Memory B cell (primary cell): ENCODE data around the gene DNAH10.

ENCODE experiments used
- ATAC-seq: fragments of 150-1000 bp; cut with Tn5 transposase; 2 replicates; pipeline ENCODE4 v1.10.0; 2021; ENCODE audit warnings: low read depth, mild to moderate bottlenecking, moderate library complexity
- DNase-seq, 2 donors: peaks; one replicate each; pipeline ENCODE4 v3.0.0; 2022; ENCODE audit warnings: low spot score in 2 of 2
- H3K27ac Mint-ChIP-seq: one replicate; pipeline ENCODE4 v1.8.0; 2022; ENCODE audit warnings: mild to moderate bottlenecking, moderate library complexity, mixed read lengths
- H3K27me3 Mint-ChIP-seq: one replicate; pipeline ENCODE4 v1.8.0; 2022; ENCODE audit warnings: mixed read lengths
- H3K36me3 Mint-ChIP-seq: one replicate; pipeline ENCODE4 v1.8.0; 2022; ENCODE audit warnings: mild to moderate bottlenecking, mixed read lengths
- H3K4me1 Mint-ChIP-seq: one replicate; pipeline ENCODE4 v1.8.0; 2022; ENCODE audit warnings: mixed read lengths
- H3K4me3 Mint-ChIP-seq: one replicate; pipeline ENCODE4 v1.8.0; 2022; ENCODE audit warnings: mild to moderate bottlenecking, moderate library complexity, mixed read lengths
- H3K9me3 Mint-ChIP-seq: one replicate; pipeline ENCODE4 v1.8.0; 2022; ENCODE audit warnings: mixed read lengths

DNAH10 gene, protein sequence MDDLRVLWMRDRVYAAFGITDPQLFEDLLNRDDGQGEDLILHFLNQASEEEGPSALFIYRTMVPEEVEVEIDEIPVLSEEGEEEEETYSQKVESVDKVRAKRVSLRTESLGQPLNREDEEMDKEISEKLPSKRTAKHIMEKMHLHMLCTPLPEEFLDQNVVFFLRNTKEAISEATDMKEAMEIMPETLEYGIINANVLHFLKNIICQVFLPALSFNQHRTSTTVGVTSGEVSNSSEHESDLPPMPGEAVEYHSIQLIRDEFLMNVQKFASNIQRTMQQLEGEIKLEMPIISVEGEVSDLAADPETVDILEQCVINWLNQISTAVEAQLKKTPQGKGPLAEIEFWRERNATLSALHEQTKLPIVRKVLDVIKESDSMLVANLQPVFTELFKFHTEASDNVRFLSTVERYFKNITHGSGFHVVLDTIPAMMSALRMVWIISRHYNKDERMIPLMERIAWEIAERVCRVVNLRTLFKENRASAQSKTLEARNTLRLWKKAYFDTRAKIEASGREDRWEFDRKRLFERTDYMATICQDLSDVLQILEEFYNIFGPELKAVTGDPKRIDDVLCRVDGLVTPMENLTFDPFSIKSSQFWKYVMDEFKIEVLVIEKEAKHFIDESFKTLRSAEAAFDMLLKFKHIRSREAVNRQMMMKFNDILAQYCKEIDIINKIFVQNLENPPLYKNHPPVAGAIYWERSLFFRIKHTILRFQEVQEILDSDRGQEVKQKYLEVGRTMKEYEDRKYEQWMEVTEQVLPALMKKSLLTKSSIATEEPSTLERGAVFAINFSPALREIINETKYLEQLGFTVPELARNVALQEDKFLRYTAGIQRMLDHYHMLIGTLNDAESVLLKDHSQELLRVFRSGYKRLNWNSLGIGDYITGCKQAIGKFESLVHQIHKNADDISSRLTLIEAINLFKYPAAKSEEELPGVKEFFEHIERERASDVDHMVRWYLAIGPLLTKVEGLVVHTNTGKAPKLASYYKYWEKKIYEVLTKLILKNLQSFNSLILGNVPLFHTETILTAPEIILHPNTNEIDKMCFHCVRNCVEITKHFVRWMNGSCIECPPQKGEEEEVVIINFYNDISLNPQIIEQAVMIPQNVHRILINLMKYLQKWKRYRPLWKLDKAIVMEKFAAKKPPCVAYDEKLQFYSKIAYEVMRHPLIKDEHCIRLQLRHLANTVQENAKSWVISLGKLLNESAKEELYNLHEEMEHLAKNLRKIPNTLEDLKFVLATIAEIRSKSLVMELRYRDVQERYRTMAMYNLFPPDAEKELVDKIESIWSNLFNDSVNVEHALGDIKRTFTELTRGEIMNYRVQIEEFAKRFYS (N-terminal part only)

GRCh38 chr12:123761841-123762714 is at the start of gene DNAH10:
Gene DNAH10, plus strand, starts transcription at chr12:123762301. Its CDS starts 36 bp downstream, at chr12:123762337.
- no peaks in the 10 kb centered on the region for H3K27me3 Mint-ChIP-seq
- no peaks in the 10 kb centered on the region for H3K4me1 Mint-ChIP-seq
- H3K9me3 Mint-ChIP-seq: no peaks in the 10 kb centered on the region
- peaks cover 4% of the 10 kb centered on the region for H3K36me3 Mint-ChIP-seq
- no peak within 1 kb of the TSS for H3K27ac Mint-ChIP-seq
- peak; percentile 22 to 60 for DNase-seq
- peak; percentile 80 for ATAC-seq
- H3K4me3 Mint-ChIP-seq: peak within 1 kb of the TSS; percentile 88

DNA sequence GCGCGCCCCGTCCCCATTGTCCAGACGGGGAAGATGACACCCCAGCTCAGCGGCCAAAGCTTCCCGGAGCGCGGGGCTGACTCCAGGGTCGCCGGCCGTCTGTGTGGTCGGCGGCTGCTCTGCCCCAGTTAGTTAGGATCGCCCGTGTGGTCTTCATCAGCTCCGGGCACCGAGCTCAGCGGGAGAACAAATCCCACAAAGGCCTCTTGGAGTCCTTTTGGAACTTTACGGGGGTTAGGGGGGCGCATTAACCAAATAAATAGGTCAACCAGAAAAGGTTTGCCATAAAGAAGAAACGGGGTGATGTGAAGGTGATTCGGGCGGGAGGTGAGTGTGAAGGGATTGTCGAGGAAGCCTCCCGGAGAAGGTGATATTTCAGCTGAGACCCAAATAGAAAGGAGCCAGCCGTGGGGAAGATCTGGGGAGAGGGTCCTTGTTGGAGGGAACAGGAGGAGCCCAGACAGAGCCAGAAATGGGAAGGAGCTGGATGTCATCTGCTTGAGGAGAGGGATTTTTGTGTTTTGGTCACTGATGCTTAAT is 49.3 kb upstream of the DNAH10 start:
- H3K4me3 Mint-ChIP-seq: peak overlapping the region; percentile 68
- H3K4me1 Mint-ChIP-seq: peaks cover 20% of the 10 kb centered on the region
- H3K36me3 Mint-ChIP-seq: no peaks in the 10 kb centered on the region
- H3K27me3 Mint-ChIP-seq: no peaks in the 10 kb centered on the region
- ATAC-seq: no peak
- DNase-seq: no peak
- H3K9me3 Mint-ChIP-seq: no peaks in the 10 kb centered on the region
- H3K27ac Mint-ChIP-seq: peak overlapping the region; percentile 36

DNA sequence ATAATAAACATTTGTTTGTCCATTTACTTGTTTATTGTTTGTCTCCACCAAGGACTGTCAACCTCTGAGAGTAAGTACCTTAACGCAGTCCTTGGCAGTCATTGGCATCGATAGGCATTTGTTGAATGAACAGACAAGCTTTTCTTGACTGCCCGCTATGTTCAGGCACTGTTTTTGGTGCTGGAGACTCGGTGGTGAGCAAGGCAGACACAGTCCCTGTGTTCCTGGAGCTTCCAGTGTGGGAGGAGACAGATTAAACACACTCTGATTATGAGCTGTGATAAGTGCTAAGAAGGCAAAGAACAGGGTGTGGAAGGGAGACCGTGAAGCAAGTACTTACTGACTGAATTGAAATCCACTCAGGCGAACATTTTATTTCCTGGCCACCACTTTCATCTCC is 48.7 kb upstream of the DNAH10 start:
- no peaks in the 10 kb centered on the region for H3K36me3 Mint-ChIP-seq
- H3K4me3 Mint-ChIP-seq: peak overlapping the region; percentile 68
- DNase-seq (no peak), ATAC-seq (no peak)
- H3K4me1 Mint-ChIP-seq: peaks cover 20% of the 10 kb centered on the region
- H3K9me3 Mint-ChIP-seq: no peaks in the 10 kb centered on the region
- peak overlapping the region; percentile 36 for H3K27ac Mint-ChIP-seq
- H3K27me3 Mint-ChIP-seq: no peaks in the 10 kb centered on the region

DNA sequence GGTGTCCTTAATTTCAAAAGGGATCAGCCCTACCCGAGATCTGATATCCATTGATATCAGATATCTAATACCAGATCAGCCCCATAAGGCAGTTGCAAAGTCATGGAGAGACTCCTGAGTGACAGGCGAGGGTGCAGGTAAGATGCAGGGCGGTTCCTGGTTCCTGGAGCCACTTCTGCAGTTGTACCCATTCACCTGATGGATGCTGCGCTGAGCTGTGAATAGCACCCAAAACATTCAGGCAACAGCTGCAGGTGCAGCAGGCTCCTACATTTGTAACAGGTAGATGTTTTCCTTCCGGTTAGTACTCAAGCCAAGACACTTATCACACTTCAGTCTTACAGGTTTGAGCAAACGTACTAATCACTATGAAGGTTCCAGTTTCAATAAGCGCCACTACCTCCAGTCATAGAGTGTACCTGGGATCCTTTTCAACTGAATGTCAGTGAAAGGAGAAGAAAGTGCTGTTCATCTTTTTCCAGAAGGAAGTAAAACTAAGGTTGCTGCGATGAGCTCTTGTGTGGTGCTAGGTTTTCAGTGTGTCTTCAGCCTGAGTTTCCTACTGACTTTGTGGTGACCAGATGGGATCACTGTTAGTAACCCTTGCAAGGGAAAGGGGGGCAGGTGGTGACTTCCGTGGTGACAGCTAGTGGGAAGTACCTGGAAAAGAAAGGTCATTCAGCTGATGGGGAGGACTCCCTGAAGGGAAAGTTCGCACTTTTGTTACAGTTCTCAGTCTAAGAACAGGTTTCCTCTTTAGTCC is 48.1 kb upstream of the DNAH10 start:
- Mint-ChIP-seq H3K9me3 (no peaks in the 10 kb centered on the region), H3K4me3 (peak overlapping the region; percentile 68), H3K27me3 (no peaks in the 10 kb centered on the region), H3K4me1 (peaks cover 20% of the 10 kb centered on the region), H3K27ac (peak overlapping the region; percentile 57), H3K36me3 (no peaks in the 10 kb centered on the region)
- ATAC-seq (peak; percentile 17), DNase-seq (no peak)

- no peaks in the 10 kb centered on the region for H3K27me3 Mint-ChIP-seq
- no peaks in the 10 kb centered on the region for H3K36me3 Mint-ChIP-seq
- no peaks in the 10 kb centered on the region for H3K9me3 Mint-ChIP-seq
- H3K4me1 Mint-ChIP-seq: peaks cover 20% of the 10 kb centered on the region
- no peak overlapping the region for H3K4me3 Mint-ChIP-seq
- ATAC-seq (no peak), DNase-seq (no peak)
- H3K27ac Mint-ChIP-seq: no peak overlapping the region
These were observed 46.9 kb upstream of the DNAH10 start for GRCh38 chr12:123715195-123715594.

DNA sequence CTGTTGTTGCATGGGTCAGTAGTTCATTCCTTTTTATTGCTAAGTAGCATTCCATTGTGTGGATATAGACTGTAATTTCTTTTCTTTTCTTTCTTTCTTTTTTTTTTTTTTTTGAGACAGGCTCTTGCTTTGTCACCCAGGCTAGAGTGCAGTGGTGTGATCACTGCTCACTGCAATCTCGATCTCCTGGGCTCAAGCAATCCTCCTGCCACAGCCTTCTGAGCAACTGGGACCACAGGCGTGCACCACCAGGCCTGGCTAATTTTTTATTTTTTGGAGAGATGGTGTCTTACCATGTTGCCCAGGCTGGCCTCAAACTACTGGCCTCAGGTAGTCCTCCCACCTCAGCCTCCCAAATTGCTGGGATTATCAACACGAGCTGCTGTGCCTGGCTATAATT is 44.8 kb upstream of the DNAH10 start:
- no peaks in the 10 kb centered on the region for H3K36me3 Mint-ChIP-seq
- no peaks in the 10 kb centered on the region for H3K9me3 Mint-ChIP-seq
- peaks cover 16% of the 10 kb centered on the region for H3K4me1 Mint-ChIP-seq
- no peak overlapping the region for H3K4me3 Mint-ChIP-seq
- H3K27ac Mint-ChIP-seq: peak overlapping the region; percentile 23
- ATAC-seq: no peak
- no peaks in the 10 kb centered on the region for H3K27me3 Mint-ChIP-seq
- no peak for DNase-seq

DNA sequence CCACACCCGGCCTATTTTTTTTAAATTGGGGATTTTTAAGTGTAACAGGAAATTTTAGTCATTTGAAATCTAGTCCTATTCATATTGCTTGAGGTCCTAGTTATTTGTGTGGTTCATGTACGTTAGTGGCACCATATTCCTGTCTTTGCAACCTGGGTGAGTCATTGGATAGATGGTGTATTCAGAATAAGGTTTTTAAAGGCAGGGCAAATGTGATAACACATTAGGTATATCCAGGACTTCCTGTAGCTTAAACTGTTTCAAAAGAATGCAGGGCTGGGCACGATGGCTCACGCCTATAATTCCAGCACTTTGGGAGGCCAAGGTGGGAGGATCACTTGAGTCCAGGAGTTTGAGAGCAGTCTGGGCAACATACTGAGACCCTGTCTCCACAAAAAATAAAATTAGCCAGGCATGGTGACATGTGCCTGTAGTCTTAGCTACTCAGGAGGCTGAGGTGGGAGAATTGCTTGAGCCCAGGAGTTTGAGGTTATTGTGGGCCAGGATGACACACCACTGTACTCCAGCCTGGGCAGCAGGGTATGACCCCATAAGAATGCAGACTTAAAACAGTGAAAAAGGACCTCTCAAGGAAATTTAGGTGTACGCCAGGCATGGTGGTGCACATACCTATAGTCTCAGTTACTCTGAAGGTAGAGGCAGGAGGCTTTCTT is 41.8 kb upstream of the DNAH10 start:
- H3K27ac Mint-ChIP-seq: no peak overlapping the region
- no peak overlapping the region for H3K4me3 Mint-ChIP-seq
- DNase-seq (no peak), ATAC-seq (no peak)
- peaks cover 2% of the 10 kb centered on the region for H3K4me1 Mint-ChIP-seq
- H3K27me3 Mint-ChIP-seq: no peaks in the 10 kb centered on the region
- no peaks in the 10 kb centered on the region for H3K36me3 Mint-ChIP-seq
- no peaks in the 10 kb centered on the region for H3K9me3 Mint-ChIP-seq

GRCh38 chr12:123721245-123721644 is 40.9 kb upstream of the DNAH10 start:
- Mint-ChIP-seq H3K36me3 (peaks cover 2% of the 10 kb centered on the region), H3K4me1 (peaks cover 2% of the 10 kb centered on the region), H3K9me3 (no peaks in the 10 kb centered on the region), H3K4me3 (no peak overlapping the region), H3K27ac (no peak overlapping the region), H3K27me3 (no peaks in the 10 kb centered on the region)
- DNase-seq (no peak), ATAC-seq (no peak)

DNA sequence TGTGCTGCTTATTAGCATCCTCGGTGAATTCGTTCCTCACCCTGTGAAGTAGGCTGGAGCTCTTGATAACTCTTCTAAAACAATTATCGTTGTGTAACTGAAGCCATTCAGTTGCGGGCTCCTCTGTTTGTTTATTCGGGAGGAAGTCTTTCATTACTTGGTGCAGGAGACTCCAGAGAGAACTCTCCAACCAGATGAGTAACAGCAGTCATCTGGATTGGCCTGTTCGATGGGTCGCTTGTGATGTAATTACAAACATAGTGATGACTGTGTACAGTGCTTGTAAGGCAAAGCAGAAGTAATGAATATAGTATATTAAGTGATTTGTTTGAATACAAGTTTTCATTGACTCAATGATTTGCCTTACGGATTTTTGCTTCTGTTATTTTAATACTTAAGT is 39.1 kb upstream of the DNAH10 start:
- no peak overlapping the region for H3K4me3 Mint-ChIP-seq
- no peaks in the 10 kb centered on the region for H3K27me3 Mint-ChIP-seq
- H3K27ac Mint-ChIP-seq: peak overlapping the region; percentile 20
- H3K9me3 Mint-ChIP-seq: no peaks in the 10 kb centered on the region
- peaks cover 8% of the 10 kb centered on the region for H3K36me3 Mint-ChIP-seq
- DNase-seq (no peak), ATAC-seq (no peak)
- peaks cover 2% of the 10 kb centered on the region for H3K4me1 Mint-ChIP-seq

DNA sequence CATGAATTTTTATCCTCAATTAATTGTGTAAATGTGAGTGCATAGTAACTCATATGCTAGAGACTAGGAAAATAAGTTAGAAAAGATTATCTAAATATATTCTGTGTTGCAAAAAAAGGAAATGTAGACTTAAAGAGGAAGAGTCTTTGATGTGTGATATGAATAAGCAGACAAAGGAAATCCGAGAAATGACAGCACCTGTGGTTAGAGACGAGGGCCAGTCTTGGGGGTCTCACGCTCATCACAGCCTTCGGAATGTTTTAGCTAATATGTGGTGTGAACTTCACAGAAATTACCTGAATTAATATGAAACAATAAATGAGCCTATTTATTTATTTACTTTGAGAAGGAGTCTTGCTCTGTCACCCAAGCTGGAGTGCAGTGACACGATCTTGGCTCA is 38.3 kb upstream of the DNAH10 start:
- Mint-ChIP-seq H3K4me1 (peaks cover 2% of the 10 kb centered on the region), H3K27ac (no peak overlapping the region), H3K4me3 (no peak overlapping the region), H3K9me3 (no peaks in the 10 kb centered on the region), H3K27me3 (no peaks in the 10 kb centered on the region), H3K36me3 (peaks cover 12% of the 10 kb centered on the region)
- ATAC-seq: peak; percentile 53
- no peak for DNase-seq

DNA sequence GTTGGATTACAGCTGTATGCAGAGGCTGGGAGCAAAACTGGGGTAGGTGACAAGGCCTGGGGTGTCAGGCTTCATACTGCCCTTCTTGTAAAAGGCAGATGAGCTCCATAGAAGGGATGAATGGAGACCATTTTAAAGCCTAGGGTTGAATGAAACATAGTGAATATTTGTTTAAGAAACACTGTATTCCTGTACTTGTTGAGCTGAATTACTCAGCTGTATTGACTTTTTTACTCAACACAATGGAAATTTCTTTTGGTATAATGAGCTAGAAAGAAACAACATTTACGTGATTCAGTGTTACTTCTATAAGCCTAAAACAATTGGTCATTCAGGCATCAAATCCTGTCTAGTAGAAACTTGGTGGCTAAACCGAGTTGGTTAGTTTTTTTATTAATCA is 35.9 kb upstream of the DNAH10 start:
- H3K4me3 Mint-ChIP-seq: no peak overlapping the region
- H3K27me3 Mint-ChIP-seq: no peaks in the 10 kb centered on the region
- DNase-seq: no peak
- no peak overlapping the region for H3K27ac Mint-ChIP-seq
- peaks cover 2% of the 10 kb centered on the region for H3K4me1 Mint-ChIP-seq
- no peak for ATAC-seq
- H3K9me3 Mint-ChIP-seq: no peaks in the 10 kb centered on the region
- peaks cover 19% of the 10 kb centered on the region for H3K36me3 Mint-ChIP-seq

GRCh38 chr12:123726962-123727361 is 35.1 kb upstream of the DNAH10 start:
- Mint-ChIP-seq H3K9me3 (no peaks in the 10 kb centered on the region), H3K4me1 (peaks cover 2% of the 10 kb centered on the region), H3K36me3 (peaks cover 26% of the 10 kb centered on the region), H3K27ac (no peak overlapping the region), H3K27me3 (no peaks in the 10 kb centered on the region), H3K4me3 (no peak overlapping the region)
- DNase-seq (no peak), ATAC-seq (no peak)
